HepG2 (cell line): ENCODE measurements around the gene NINL. TPM values are rescaled to one million over a fixed set of nuclear protein-coding genes. Genes with fewer than 3 reads are reported as not detected.

ENCODE experiments used
- ATAC-seq: fragments of 200-7000 bp; cut with Tn5 transposase; 3 replicates; pipeline ENCODE4 v1.9.1; 2020; ENCODE audit warnings: mild to moderate bottlenecking, moderate library complexity
- BruUV-seq: library from RNA; stranded (reverse); fragments of 400-500 nt; replicated peaks from 2 replicates; lab custom pipeline; 2021; lab: Mats Ljungman, UMichigan
- CTCF ChIA-PET: fragments of 300-600 bp; formaldehyde crosslinking; extraction: SDS; loops from one replicate; lab custom pipeline; 2021; ENCODE audit warnings: low total read pairs, inconsistent platforms, low intra/inter-chr PET ratio; lab: Yijun Ruan, JAX
- POLR2A ChIA-PET: fragments of 350-600 bp; sonication (Branson Sonifier 250); formaldehyde crosslinking; loops from one replicate; lab custom pipeline; 2020; ENCODE audit warnings: antibody characterized with exemption, inconsistent platforms; lab: Yijun Ruan, JAX
- DNase-seq: peaks from one replicate; pipeline ENCODE4 v3.0.0-alpha.2; 2015; ENCODE audit warnings: low spot score
- FAIRE-seq: peaks from 3 replicates; lab custom pipeline; 2011; peaks lifted over from hg19 to GRCh38; lab: Jason Lieb, UNC
- H2AFZ ChIP-seq: one replicate; pipeline ENCODE4 v1.6.1; 2011; ENCODE audit warnings: low read length, inconsistent platforms
- H3K27ac ChIP-seq: fragments of 300-600 bp; 3 replicates; pipeline ENCODE4 v1.8.0; 2011; ENCODE audit warnings: mixed run types, mild to moderate bottlenecking, mixed read lengths, low read length, inconsistent platforms; ENCODE audit not compliant: insufficient read depth; ENCODE audit errors: extremely low read length
- H3K27me3 ChIP-seq, 2 experiments: fragments of 200-600 bp in 1 of 2; 2 replicates in 1 of 2; 3 replicates in 1 of 2; pipeline versions ENCODE4 v1.6.0 to v1.8.0; 2011; ENCODE audit warnings: low read length in 2 of 2, mild to moderate bottlenecking in 2 of 2, moderate library complexity in 2 of 2, inconsistent platforms in 1 of 2; ENCODE audit not compliant: insufficient read depth in 2 of 2, control insufficient read depth in 1 of 2
- H3K36me3 ChIP-seq, 2 experiments: fragments of 200-600 bp in 1 of 2; replicated peaks in 1 of 2; 2 replicates in 1 of 2; 3 replicates in 1 of 2; pipeline versions ENCODE4 v1.5.1 to v1.8.0; 2011; ENCODE audit warnings: low read length in 2 of 2, inconsistent platforms in 1 of 2; ENCODE audit not compliant: insufficient read depth in 2 of 2, control insufficient read depth in 1 of 2
- H3K4me1 ChIP-seq: 2 replicates; pipeline ENCODE4 v1.5.1; 2012; ENCODE audit warnings: low read length, inconsistent platforms; ENCODE audit not compliant: insufficient read depth
- H3K4me2 ChIP-seq: 2 replicates; pipeline ENCODE4 v1.6.0; 2011; ENCODE audit warnings: low read depth, low read length, inconsistent platforms
- H3K4me3 ChIP-seq, 3 experiments: fragments of 200-600 bp in 1 of 3; sonication (generic), shearing (Covaris generic) in 1 of 3; replicated peaks in 1 of 3; 2 replicates each; pipeline ENCODE4 v1.5.1; 2011 to 2016; ENCODE audit warnings: low read length in 3 of 3, inconsistent platforms in 2 of 3, low read depth in 2 of 3, mild to moderate bottlenecking in 2 of 3, control low read depth in 1 of 3, mixed read lengths in 1 of 3; ENCODE audit not compliant: insufficient read depth in 1 of 3
- H3K79me2 ChIP-seq: one replicate; pipeline ENCODE4 v1.6.1; 2011; ENCODE audit warnings: low read length, inconsistent platforms; ENCODE audit not compliant: insufficient read depth
- H3K9ac ChIP-seq: 2 replicates; pipeline ENCODE4 v1.6.0; 2011; ENCODE audit warnings: mild to moderate bottlenecking, low read depth, low read length, inconsistent platforms; ENCODE audit not compliant: insufficient read depth
- H3K9me3 ChIP-seq: 2 replicates; pipeline ENCODE4 v1.5.1; 2012; ENCODE audit warnings: mild to moderate bottlenecking, low read length
- H4K20me1 ChIP-seq: 2 replicates; pipeline ENCODE4 v1.6.0; 2011; ENCODE audit warnings: inconsistent platforms, mild to moderate bottlenecking, low read length, moderate library complexity; ENCODE audit not compliant: insufficient read depth
- FOXO4 ChIP-seq: sonication (generic); formaldehyde crosslinking; conservative IDR thresholded peaks from 2 replicates; pipeline ENCODE4 v1.8.1; 2023; ENCODE audit warnings: missing genetic modification reagents
- NRL ChIP-seq: sonication (generic); formaldehyde crosslinking; IDR thresholded peaks from 2 replicates; pipeline ENCODE4 v1.5.0; 2020; ENCODE audit warnings: missing genetic modification reagents, mild to moderate bottlenecking, moderate library complexity, borderline replicate concordance
- POLR2A ChIP-seq, 2 experiments: IDR thresholded peaks; 2 replicates each; pipeline ENCODE4 v1.6.1; 2011; ENCODE audit warnings: low read depth in 2 of 2, low read length in 2 of 2, mild to moderate bottlenecking in 1 of 2, moderate library complexity in 1 of 2; ENCODE audit not compliant: insufficient read depth in 1 of 2
- RFXANK ChIP-seq: IDR thresholded peaks from 2 replicates; pipeline ENCODE4 v1.6.1; 2016
- SRY ChIP-seq: sonication (generic); formaldehyde crosslinking; IDR thresholded peaks from 2 replicates; pipeline ENCODE4 v1.8.0; 2022; ENCODE audit warnings: mild to moderate bottlenecking, missing genetic modification reagents
- WGBS: methylation state at CpG from one replicate; pipeline ENCODE4 v1.1.6; 2017; ENCODE audit warnings: low lambda C conversion rate; 5-methylcytosine and 5-hydroxymethylcytosine counted together
- in situ Hi-C: cut with HindIII; loops from 2 replicates; pipeline ENCODE4 v1.10.0; 2017; ENCODE audit warnings: low pct_unique_long_range_greater_than_20kb; ENCODE audit not compliant: extremely low pct_ligation_motif_present
- intact Hi-C: fragments of 100-400 bp; cut with micrococcal nuclease; formaldehyde crosslinking; loops from one replicate; pipeline ENCODE4 v1.10.0; 2022; ENCODE audit not compliant: unreplicated experiment
- polyA plus RNA-seq, 8 experiments: library from polyadenylated mRNA; depleted of rRNA in 3 of 8; stranded (reverse) in 7 of 8; unstranded in 1 of 8; fragments of >200 nt; fragmentation: Illumina TruSeq in 4 of 8; extraction: Trizol in 4 of 8; gene quantifications; 2 replicates each; pipeline versions ENCODE4 v1.2.1 to v1.2.3, GENCODE V29; 2011 to 2016; ENCODE audit warnings: low read depth in 4 of 8, missing spikeins in 1 of 8, mixed read lengths in 1 of 8; ENCODE audit not compliant: insufficient read depth in 1 of 8
- total RNA-seq, 5 experiments: library from RNA; depleted of rRNA; stranded (reverse); fragments of >200 nt; fragmentation: Illumina TruSeq; extraction: Trizol; gene quantifications; 2 replicates each; pipeline ENCODE4 v1.2.3, GENCODE V29; 2016; ENCODE audit warnings: low read depth in 1 of 5
- TF ChIP-seq, protein P1 (sequence below): sonication (generic); formaldehyde crosslinking; IDR thresholded peaks from 2 replicates; pipeline ENCODE4 v1.5.0; 2020; ENCODE audit warnings: mild to moderate bottlenecking, low read depth, missing genetic modification reagents, borderline replicate concordance

Gene NINL
- total and polyA plus RNA-seq, 2 of the 13 experiments (the other 11 are each of a cell fraction or from before 2014, with no cell fraction given) = 32.3 to 34.3 TPM

GRCh38 chr20:25509084-25509483 lies 76.2 kb downstream of the NINL start:
- TF ChIP-seq, protein P1, sequence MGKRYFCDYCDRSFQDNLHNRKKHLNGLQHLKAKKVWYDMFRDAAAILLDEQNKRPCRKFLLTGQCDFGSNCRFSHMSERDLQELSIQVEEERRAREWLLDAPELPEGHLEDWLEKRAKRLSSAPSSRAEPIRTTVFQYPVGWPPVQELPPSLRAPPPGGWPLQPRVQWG (CRISPR knock-in tag) = no peak
- TF ChIP-seq SRY (CRISPR knock-in tag) (0 out of 2 replicates have a peak, but pooled peaks have one; percentile 19), FOXO4 (0 out of 2 replicates have a peak, but pooled peaks have one; percentile 67), RFXANK (CRISPR knock-in tag) (no peak), NRL (CRISPR knock-in tag) (0 out of 2 replicates have a peak, but pooled peaks have one; percentile 9), POLR2A (IDR thresholded peaks at IDR 0.05; ENCODE audit: insufficient read depth in 1 of 2, low read depth in 2 of 2, low read length in 2 of 2) (0 out of 4 replicates have a peak, but pooled peaks of 1 of the 2 experiments have one; percentile 9)
- Histone ChIP-seq H3K9ac (peak overlapping the region; percentile 68; the same call in 1 of the 2 replicates), H3K27ac (peak overlapping the region; percentile 90), H3K36me3 (peaks cover 44 to 79% of the 10 kb centered on the region in 2 experiments), H3K27me3 (no peaks in the 10 kb centered on the region), H3K79me2 (no peaks in the 10 kb centered on the region), H3K4me2 (no peak overlapping the region), H3K4me1 (peaks cover 29% of the 10 kb centered on the region), H3K9me3 (peaks cover 4% of the 10 kb centered on the region), H4K20me1 (no peaks in the 10 kb centered on the region), H2AFZ (no peak overlapping the region), H3K4me3 (no peak overlapping the region)
- FAIRE-seq (no peak), ATAC-seq (no peak), DNase-seq (no peak)
- ChIA-PET POLR2A (interaction anchor here (0.9 to 4.2 kb wide), 9 partner anchors 17 to 200 kb away, joined by 3 to 58 read pairs (median 9); partner anchors contain the start of gene NINL), CTCF (no interaction called here)
- intact Hi-C loops = loop anchor here (2.0 to 10.0 kb wide), 2 partner anchors 66 to 186 kb away; partner anchors contain the start of gene ZNF337
- no TSS peak for BruUV-seq
- WGBS = 97% methylated on average over 5 of the region's 5 CpGs
- in situ Hi-C loops = no loop called here
